HG02885 (cell line): ENCODE data around the gene THOP1.
A peak's percentile ranks its signal among the peaks of the same experiment; 100 is the strongest.

Experiments
- ATAC-seq: cut with Tn5 transposase; IDR thresholded peaks from one replicate; pipeline ENCODE4 v1.9.1; 2021; ENCODE audit warnings: mild to moderate bottlenecking; ENCODE audit not compliant: unreplicated experiment, poor library complexity

The THOP1 gene

GRCh38 chr19:2785244-2785997 lies at the start of gene THOP1:
TSS of gene THOP1 (plus strand) at chr19:2785503. CDS start at chr19:2785663, 160 bp downstream.
- ATAC-seq, result peak; percentile 73

DNA sequence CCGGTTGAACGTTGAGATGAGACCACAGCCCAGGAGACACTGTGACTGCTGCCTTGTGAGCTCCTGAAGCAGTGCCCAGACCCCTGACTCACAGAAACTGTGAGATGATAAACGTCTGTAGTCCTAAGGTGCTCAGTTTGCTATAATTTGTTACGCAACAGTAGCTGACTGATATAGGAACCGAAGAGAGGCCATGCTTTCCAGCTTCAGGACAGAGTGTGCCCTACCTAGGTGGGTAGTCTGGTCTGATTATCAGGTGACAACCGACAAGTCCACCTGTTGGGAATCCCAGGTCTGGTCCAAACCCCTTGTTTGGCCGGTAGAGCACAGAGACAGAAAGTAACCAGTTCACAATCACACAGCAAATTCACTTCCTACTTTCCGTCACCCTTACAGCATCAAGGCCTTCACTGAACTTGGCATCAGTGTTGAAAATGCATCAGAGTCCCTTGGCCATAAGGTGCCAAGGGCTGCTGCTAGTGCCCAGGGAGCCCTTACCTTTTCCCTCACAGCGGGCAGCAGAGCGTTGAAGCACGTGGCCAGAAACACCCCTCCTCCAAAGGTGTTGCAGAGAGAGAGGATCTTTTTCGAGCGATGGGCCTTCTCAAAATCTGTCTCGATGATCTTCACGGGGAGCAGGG lies 48.6 kb upstream of the THOP1 start:
- no peak for ATAC-seq

DNA sequence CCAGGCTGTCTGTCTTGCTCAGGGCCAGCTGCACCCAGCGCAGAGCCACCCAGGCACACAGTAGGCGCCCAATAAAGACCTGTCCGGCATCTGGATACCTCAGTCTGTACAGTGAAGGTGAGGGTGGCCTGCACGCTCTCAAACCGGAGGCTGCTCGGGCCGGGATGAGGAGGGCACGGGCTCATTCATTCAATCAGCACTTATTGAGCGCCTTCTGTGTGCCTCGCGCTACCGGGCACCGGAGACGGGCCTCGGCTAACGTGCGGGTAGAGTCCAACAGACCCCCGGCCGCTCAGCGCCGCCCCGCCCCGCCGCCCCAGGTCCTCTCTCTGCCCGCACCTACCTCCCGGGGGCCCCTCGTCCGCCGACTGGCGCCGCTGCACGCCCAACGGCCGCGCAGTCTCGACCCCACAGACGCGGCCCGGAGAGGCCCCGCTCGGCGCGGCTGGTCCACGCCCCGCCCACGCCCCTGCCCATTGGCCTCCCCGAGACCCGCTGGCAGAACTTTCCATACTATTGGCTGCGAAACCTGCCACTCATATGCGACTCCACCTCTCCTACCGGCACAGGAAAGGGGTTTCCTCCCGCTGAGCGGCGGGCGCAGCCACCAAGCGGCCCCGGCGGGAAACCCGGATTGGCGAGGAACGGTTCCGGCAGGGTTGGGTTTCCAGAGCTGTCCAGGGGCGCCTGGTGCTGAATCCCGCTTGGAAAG lies 45.5 kb upstream of the THOP1 start, which contains the start of gene SLC39A3:
SLC39A3 (minus strand) TSS at position 416 of the 712 bp plus-strand sequence. CDS start 2,760 bp downstream, outside the sequence.
- peak; percentile 96 for ATAC-seq

GRCh38 chr19:2740314-2740656 lies 45.0 kb upstream of the THOP1 start:
- ATAC-seq, result no peak

DNA sequence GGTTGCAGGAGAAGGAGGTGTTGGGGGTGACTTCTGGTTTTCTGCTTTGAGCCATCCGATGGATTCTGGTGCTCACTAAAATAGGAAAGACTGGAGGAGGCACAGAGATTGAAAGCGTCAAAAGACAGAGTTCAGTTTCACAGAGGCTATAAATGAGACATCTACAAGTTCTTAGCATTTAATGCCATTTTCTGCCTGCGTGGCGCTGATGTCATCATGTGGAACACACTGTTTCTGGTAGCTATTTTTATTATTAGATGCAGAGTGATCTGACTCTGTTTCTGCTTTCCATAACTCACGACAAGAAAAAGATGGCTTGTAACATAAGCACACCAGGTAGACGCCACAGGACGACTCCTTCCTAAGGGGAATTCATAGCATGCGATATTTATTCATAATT lies 42.2 kb upstream of the THOP1 start:
- no peak for ATAC-seq

DNA sequence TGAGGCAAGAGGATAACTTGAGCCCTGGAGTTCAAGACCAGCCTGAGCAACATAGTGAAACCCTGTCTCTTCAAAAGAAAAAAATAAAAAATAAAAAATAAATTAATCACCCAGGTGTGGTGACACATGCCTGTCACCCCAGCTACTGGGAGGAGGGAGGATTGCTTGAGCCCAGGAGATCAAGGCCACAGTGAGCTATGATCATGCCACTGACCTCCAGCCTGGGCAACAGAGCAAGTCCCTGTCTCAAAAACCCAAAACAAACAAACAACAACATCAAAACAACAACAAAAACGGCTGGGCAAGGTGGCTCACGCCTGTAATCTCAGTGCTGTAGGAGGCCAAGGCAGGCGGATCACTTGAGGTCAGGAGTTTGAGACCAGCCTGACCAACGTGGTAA lies 41.2 kb upstream of the THOP1 start:
- ATAC-seq, result no peak

DNA sequence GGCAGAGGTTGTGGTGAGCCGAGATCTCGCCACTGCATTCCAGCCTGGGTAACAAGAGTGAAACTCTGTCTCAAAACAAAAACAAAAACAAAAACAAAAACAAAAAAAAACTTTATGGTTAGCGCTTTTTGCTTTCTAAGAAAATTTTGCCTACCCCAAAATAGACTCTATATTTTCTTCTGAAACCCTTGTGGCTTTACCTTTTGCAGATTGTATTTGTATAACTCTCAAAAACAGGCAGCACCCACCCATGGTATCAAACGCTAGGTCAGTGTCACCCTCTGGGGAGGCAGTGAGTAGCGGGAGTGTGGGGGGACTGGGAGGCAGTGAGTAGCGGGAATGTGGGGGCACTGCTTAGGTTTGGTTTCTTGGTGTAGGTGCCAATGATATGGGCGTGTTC lies 38.0 kb upstream of the THOP1 start:
- ATAC-seq, result peak; percentile 44

GRCh38 chr19:2750808-2751437 lies 34.4 kb upstream of the THOP1 start:
- ATAC-seq, result no peak

DNA sequence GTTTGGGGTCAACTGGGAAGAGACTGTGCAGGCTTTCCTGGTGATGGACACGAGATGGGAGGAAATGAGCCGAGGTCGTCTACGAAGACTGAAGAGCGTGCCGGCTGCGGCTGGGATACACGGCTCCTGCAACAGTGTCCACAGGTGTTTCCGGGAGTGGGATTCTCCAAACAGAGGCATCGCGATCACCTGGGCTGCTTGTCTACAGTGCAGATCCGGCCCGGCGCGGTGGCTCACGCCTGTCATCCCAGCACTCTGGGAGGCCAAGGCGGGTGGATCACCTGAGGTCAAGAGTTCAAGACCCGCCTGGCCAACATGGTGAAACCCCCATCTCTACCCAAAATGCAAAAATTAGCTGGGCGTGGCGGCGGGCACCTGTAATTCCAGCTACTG lies 33.9 kb upstream of the THOP1 start:
- ATAC-seq, result no peak

DNA sequence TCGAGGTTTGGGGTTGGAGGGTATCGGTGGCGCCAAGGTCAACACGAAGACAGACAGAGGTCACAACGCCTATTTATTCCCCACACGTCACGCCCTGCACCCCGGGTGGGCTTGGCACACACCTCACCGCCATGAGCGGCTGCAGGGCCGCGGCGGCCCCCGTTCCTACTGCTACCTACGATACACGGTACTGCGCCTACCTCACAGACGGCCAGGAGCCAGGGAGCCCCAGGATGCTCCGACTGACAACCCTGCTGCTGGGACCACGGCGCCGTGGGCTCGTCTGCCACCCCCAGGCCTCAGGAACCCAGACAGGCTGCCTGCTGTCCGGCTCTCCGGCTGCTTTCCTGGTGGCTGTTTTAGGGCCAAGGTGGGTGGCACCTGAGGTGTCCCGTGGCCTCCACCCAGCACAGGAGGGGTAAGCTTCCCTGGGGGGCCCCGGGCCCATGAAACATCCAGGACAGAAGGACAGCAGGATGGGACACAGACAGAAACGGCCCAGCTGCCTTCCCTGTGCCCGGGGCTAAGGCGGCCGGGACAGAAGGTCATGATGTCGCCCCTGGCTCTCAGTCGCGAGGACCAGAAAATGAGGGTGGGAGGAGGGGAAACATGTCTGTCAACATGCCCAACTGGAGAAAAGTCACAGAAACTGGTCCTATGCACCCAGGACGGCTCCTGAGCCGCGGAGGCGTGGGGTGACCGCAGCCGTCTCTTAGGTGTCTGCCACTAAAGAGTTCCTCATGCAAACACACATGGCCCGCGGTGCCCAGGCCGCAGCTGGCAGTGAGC lies 30.4 kb upstream of the THOP1 start:
- no peak for ATAC-seq

- no peak for ATAC-seq
These were observed 29.9 kb upstream of the THOP1 start for GRCh38 chr19:2755448-2755705.

DNA sequence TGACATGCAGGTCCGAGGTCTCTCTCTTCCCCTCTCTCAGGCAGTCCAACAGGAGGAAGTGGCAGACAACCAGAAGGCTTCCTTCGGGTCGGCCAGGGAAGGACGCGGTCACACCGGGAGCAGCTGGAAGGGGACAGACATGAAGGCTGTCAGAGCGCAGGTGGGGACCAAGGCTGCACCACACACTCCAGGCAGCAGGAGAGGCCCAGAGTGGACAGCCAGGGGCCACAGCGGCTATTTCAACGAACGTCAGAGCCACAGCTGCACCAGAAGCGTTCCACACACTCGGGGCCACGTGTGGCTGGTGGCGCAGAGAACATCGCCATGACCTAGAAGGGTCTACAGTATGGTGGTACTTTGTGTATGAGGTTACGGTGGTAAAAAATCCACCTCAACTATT lies 29.5 kb upstream of the THOP1 start:
- no peak for ATAC-seq

DNA sequence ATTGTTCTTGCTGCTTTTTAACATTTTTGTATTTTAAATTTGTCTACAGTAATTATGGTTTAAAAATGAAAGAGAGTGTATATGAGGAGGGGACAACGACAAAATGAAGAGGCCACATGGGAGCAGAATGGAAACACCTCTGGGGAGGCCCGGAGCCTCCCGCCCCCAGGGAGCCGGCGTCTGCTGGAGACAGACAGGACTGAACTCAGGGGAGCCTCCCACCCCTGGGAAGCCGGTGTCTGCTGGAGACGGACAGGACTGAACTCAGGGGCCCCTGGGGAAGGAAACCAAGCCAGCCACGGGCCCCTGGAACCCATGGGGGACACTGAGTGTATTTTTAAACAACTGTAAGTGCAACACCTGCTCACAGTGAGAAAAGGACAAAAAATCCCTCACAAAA lies 28.8 kb upstream of the THOP1 start:
- no peak for ATAC-seq

- ATAC-seq, result no peak
These were observed 28.1 kb upstream of the THOP1 start for GRCh38 chr19:2756921-2757881.

GRCh38 chr19:2758601-2759313 lies 26.5 kb upstream of the THOP1 start:
- no peak for ATAC-seq

GRCh38 chr19:2759362-2759761 lies 25.9 kb upstream of the THOP1 start:
- ATAC-seq, result no peak

GRCh38 chr19:2759965-2760364 lies 25.3 kb upstream of the THOP1 start:
- ATAC-seq, result no peak

GRCh38 chr19:2761309-2761677 lies 24.0 kb upstream of the THOP1 start:
- ATAC-seq, result no peak
